Breast epithelium (tissue), 3 donors: ENCODE results near the gene PBRM1.

Experiments used
- CTCF ChIP-seq, 3 donors: fragments of 450-650 bp; IDR thresholded peaks; one replicate each; pipeline ENCODE4 v1.5.1; 2016 to 2017; ENCODE audit warnings: antibody characterized with exemption in 3 of 3, mild to moderate bottlenecking in 3 of 3, moderate library complexity in 3 of 3
- POLR2AphosphoS5 ChIP-seq, 3 donors: sonication (generic); formaldehyde crosslinking; IDR thresholded peaks; one replicate each; pipeline ENCODE4 v1.6.1; 2017; ENCODE audit warnings: antibody characterized with exemption in 3 of 3

- TF ChIP-seq POLR2AphosphoS5 (IDR thresholded peaks at IDR 0.05) (no peak), CTCF (IDR thresholded peaks at IDR 0.05) (no peak)
Measured at GRCh38 chr3:52537165-52537620, 148.5 kb downstream of the PBRM1 start.
